Liver (tissue), 9 donors: ENCODE results near the gene CMTM8. TPM values are rescaled to one million over a fixed set of nuclear protein-coding genes. Genes with fewer than 3 reads are reported as not detected.

ENCODE experiments used
- DNase-seq: peaks from one replicate; pipeline ENCODE4 v3.0.0-alpha.2; 2017; ENCODE audit warnings: low spot score
- H3K27ac ChIP-seq, 2 donors: one replicate each; pipeline ENCODE4 v1.7.0; 2013; ENCODE audit warnings: inconsistent platforms in 2 of 2, low read length in 2 of 2, control low read depth in 1 of 2, low read depth in 1 of 2, mild to moderate bottlenecking in 1 of 2
- H3K27me3 ChIP-seq, 4 donors: one replicate each; pipeline versions ENCODE4 v1.6.1 to v1.7.0; 2013; ENCODE audit warnings: low read length in 3 of 4, inconsistent platforms in 1 of 4, mild to moderate bottlenecking in 1 of 4, moderate library complexity in 1 of 4; ENCODE audit not compliant: control insufficient read depth in 4 of 4, insufficient read depth in 4 of 4
- H3K36me3 ChIP-seq, 4 donors: one replicate each; pipeline versions ENCODE4 v1.6.1 to v1.7.0; 2013; ENCODE audit warnings: low read length in 3 of 4, mild to moderate bottlenecking in 3 of 4, low read depth in 1 of 4, moderate library complexity in 1 of 4; ENCODE audit not compliant: control insufficient read depth in 4 of 4, insufficient read depth in 3 of 4
- H3K4me1 ChIP-seq, 4 donors: one replicate each; pipeline versions ENCODE4 v1.6.1 to v1.7.0; 2013; ENCODE audit warnings: low read length in 3 of 4, mild to moderate bottlenecking in 3 of 4, moderate library complexity in 1 of 4; ENCODE audit not compliant: control insufficient read depth in 4 of 4, insufficient read depth in 4 of 4
- H3K4me3 ChIP-seq, 3 donors: one replicate each; pipeline versions ENCODE4 v1.6.1 to v1.7.0; 2013; ENCODE audit warnings: low read length in 3 of 3, control low read depth in 1 of 3, low read depth in 1 of 3, mild to moderate bottlenecking in 1 of 3
- H3K9ac ChIP-seq, 2 donors: one replicate each; pipeline ENCODE4 v1.7.0; 2013; ENCODE audit warnings: low read length in 2 of 2, mild to moderate bottlenecking in 2 of 2, moderate library complexity in 2 of 2, control low read depth in 1 of 2, low read depth in 1 of 2
- H3K9me3 ChIP-seq, 4 donors: one replicate each; pipeline versions ENCODE4 v1.6.1 to v1.7.0; 2013; ENCODE audit warnings: low read length in 3 of 4; ENCODE audit not compliant: control insufficient read depth in 4 of 4
- EGR1 ChIP-seq, 2 donors: IDR thresholded peaks; 2 replicates each; pipeline ENCODE4 v1.6.1; 2016 to 2018; ENCODE audit warnings: antibody characterized with exemption in 2 of 2, low read depth in 2 of 2
- FOXA1 ChIP-seq: IDR thresholded peaks from 2 replicates; pipeline ENCODE4 v1.6.1; 2016; ENCODE audit warnings: antibody characterized with exemption
- FOXA2 ChIP-seq: IDR thresholded peaks from 2 replicates; pipeline ENCODE4 v1.6.1; 2016; ENCODE audit warnings: antibody characterized with exemption
- GABPA ChIP-seq, 2 donors: IDR thresholded peaks in 1 of 2; conservative IDR thresholded peaks in 1 of 2; 2 replicates each; pipeline ENCODE4 v1.6.1; 2016; ENCODE audit warnings: antibody characterized with exemption in 2 of 2, mild to moderate bottlenecking in 1 of 2, moderate library complexity in 1 of 2
- HNF4A ChIP-seq, 2 donors: conservative IDR thresholded peaks; 2 replicates each; pipeline ENCODE4 v1.6.1; 2016; ENCODE audit warnings: antibody characterized with exemption in 2 of 2, mild to moderate bottlenecking in 2 of 2
- HNF4G ChIP-seq: IDR thresholded peaks from 2 replicates; pipeline ENCODE4 v1.6.1; 2016; ENCODE audit warnings: antibody characterized with exemption
- JUND ChIP-seq, 2 donors: IDR thresholded peaks; 2 replicates each; pipeline ENCODE4 v1.6.1; 2016; ENCODE audit warnings: antibody characterized with exemption in 2 of 2
- NR2F2 ChIP-seq: IDR thresholded peaks from 2 replicates; pipeline ENCODE4 v1.6.1; 2016; ENCODE audit warnings: antibody characterized with exemption
- RAD21 ChIP-seq, 2 donors: IDR thresholded peaks; 2 replicates each; pipeline ENCODE4 v1.6.1; 2016; ENCODE audit warnings: antibody characterized with exemption in 2 of 2, mild to moderate bottlenecking in 2 of 2
- REST ChIP-seq: IDR thresholded peaks from 2 replicates; pipeline ENCODE4 v1.6.1; 2016; ENCODE audit warnings: antibody characterized with exemption, mild to moderate bottlenecking
- RXRA ChIP-seq, 2 donors: IDR thresholded peaks; 2 replicates each; pipeline ENCODE4 v1.6.1; 2017 to 2018; ENCODE audit warnings: antibody characterized with exemption in 2 of 2, mild to moderate bottlenecking in 1 of 2
- SP1 ChIP-seq: IDR thresholded peaks from 2 replicates; pipeline ENCODE4 v1.6.1; 2018; ENCODE audit warnings: antibody characterized with exemption, mild to moderate bottlenecking
- YY1 ChIP-seq: IDR thresholded peaks from 2 replicates; pipeline ENCODE4 v1.6.1; 2016; ENCODE audit warnings: antibody characterized with exemption, mild to moderate bottlenecking
- WGBS: extraction: QIAGEN DNeasy Blood & Tissue Kit; methylation state at CpG from one replicate; pipeline ENCODE4 v1.1.7; 2013; 5-methylcytosine and 5-hydroxymethylcytosine counted together
- polyA plus RNA-seq, 2 donors: library from polyadenylated mRNA; stranded (reverse) in 1 of 2; unstranded in 1 of 2; fragments of 200-250 nt in 1 of 2; fragments of >200 nt in 1 of 2; fragmentation: Nextera tagmentation in 1 of 2; extraction: Ambion mirVana in 1 of 2; gene quantifications; one replicate each; pipeline versions ENCODE4 v1.2.1 to v1.2.3, GENCODE V29; 2013 to 2015
- total RNA-seq, 2 donors: library from RNA; depleted of rRNA; stranded (reverse); fragments of >200 nt; gene quantifications; one replicate each; pipeline ENCODE4 v1.2.3, GENCODE V29; 2014
- TF ChIP-seq, protein P1 (sequence below): IDR thresholded peaks from 2 replicates; pipeline ENCODE4 v1.6.1; 2016; ENCODE audit warnings: antibody characterized with exemption
- TF ChIP-seq, protein P2 (sequence below): IDR thresholded peaks from 2 replicates; pipeline ENCODE4 v1.6.1; 2016; ENCODE audit warnings: antibody characterized with exemption
- TF ChIP-seq, protein P3 (sequence below): IDR thresholded peaks from 2 replicates; pipeline ENCODE4 v1.6.1; 2016; ENCODE audit warnings: antibody characterized with exemption
- donor health status: healthy.
- donor health status: healthy.
- donor health status: healthy.
- donor health status: healthy.
- donor health status: healthy.

Gene CMTM8
- total and polyA plus RNA-seq, 4 donors: 4.3 to 44.6 (median 12.5) TPM

- WGBS: 99% methylated on average over 4 of the region's 4 CpGs
- H3K36me3 ChIP-seq: no peaks in the 10 kb centered on the region
- no peak overlapping the region for H3K27ac ChIP-seq
- H3K4me3 ChIP-seq: no peak overlapping the region
- H3K27me3 ChIP-seq: no peaks in the 10 kb centered on the region
- H3K9ac ChIP-seq: no peak overlapping the region
- peaks cover 4 to 24% (median 16%) of the 10 kb centered on the region in 4 donors for H3K4me1 ChIP-seq
- DNase-seq: no peak
- TF ChIP-seq HNF4G (no peak), RAD21 (IDR thresholded peaks at IDR 0.05) (no peak), RXRA (IDR thresholded peaks at IDR 0.05) (no peak), SP1 (no peak), HNF4A (conservative IDR thresholded peaks at IDR 0.05) (no peak), JUND (IDR thresholded peaks at IDR 0.05) (no peak), EGR1 (IDR thresholded peaks at IDR 0.05; ENCODE audit: low read depth in 2 of 2) (no peak), REST (no peak), NR2F2 (no peak), FOXA1 (no peak), FOXA2 (no peak), GABPA (IDR thresholded peaks at IDR 0.05 in 1 of 2, conservative IDR thresholded peaks at IDR 0.05 in 1 of 2) (no peak), YY1 (no peak)
- TF ChIP-seq, protein P1, sequence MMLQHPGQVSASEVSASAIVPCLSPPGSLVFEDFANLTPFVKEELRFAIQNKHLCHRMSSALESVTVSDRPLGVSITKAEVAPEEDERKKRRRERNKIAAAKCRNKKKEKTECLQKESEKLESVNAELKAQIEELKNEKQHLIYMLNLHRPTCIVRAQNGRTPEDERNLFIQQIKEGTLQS: no peak
- TF ChIP-seq, protein P2, sequence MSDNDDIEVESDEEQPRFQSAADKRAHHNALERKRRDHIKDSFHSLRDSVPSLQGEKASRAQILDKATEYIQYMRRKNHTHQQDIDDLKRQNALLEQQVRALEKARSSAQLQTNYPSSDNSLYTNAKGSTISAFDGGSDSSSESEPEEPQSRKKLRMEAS: no peak
- TF ChIP-seq, protein P3, sequence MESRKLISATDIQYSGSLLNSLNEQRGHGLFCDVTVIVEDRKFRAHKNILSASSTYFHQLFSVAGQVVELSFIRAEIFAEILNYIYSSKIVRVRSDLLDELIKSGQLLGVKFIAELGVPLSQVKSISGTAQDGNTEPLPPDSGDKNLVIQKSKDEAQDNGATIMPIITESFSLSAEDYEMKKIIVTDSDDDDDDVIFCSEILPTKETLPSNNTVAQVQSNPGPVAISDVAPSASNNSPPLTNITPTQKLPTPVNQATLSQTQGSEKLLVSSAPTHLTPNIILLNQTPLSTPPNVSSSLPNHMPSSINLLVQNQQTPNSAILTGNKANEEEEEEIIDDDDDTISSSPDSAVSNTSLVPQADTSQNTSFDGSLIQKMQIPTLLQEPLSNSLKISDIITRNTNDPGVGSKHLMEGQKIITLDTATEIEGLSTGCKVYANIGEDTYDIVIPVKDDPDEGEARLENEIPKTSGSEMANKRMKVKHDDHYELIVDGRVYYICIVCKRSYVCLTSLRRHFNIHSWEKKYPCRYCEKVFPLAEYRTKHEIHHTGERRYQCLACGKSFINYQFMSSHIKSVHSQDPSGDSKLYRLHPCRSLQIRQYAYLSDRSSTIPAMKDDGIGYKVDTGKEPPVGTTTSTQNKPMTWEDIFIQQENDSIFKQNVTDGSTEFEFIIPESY: no peak
- peaks cover 0 to 4% (median 1%) of the 10 kb centered on the region in 4 donors for H3K9me3 ChIP-seq
Observed at GRCh38 chr3:32219537-32219936, 18.9 kb upstream of the CMTM8 start.

- no peaks in the 10 kb centered on the region for H3K36me3 ChIP-seq
- no peak overlapping the region for H3K27ac ChIP-seq
- no peak overlapping the region for H3K4me3 ChIP-seq
- H3K27me3 ChIP-seq: no peaks in the 10 kb centered on the region
- peaks cover 0 to 4% (median 1%) of the 10 kb centered on the region in 4 donors for H3K9me3 ChIP-seq
- peaks cover 4 to 21% (median 15%) of the 10 kb centered on the region in 4 donors for H3K4me1 ChIP-seq
- 95% methylated on average over 1 of the region's 1 CpG for WGBS
- TF ChIP-seq FOXA1: no peak
- TF ChIP-seq, protein P2: no peak
- TF ChIP-seq SP1: no peak
- no peak for DNase-seq
- H3K9ac ChIP-seq: no peak overlapping the region
Observed at GRCh38 chr3:32220006-32220405, 18.5 kb upstream of the CMTM8 start.
